Mesenchymal stem cell (in vitro differentiated cells and primary cell): ENCODE data around the gene ABLIM2.
A peak's percentile ranks its signal among the peaks of the same experiment; 100 is the strongest.

Experiments used
- DNase-seq: peaks from one replicate; pipeline ENCODE4 v3.0.0-alpha.2; 2013
- H2AFZ ChIP-seq: one replicate; pipeline ENCODE4 v1.6.1; 2013; ENCODE audit warnings: low read depth, mild to moderate bottlenecking, control low read depth, inconsistent platforms, low read length, moderate library complexity
- H2AK5ac ChIP-seq: 2 replicates; pipeline ENCODE4 v1.6.1; 2013; ENCODE audit warnings: low read length, moderate library complexity, mild to moderate bottlenecking, inconsistent platforms; ENCODE audit not compliant: severe bottlenecking
- H2BK120ac ChIP-seq: one replicate; pipeline ENCODE4 v1.6.1; 2013; ENCODE audit warnings: low read depth, mild to moderate bottlenecking, inconsistent platforms, low read length, moderate library complexity
- H2BK12ac ChIP-seq, 2 experiments: one replicate each; pipeline ENCODE4 v1.6.1; 2013; ENCODE audit warnings: inconsistent platforms in 2 of 2, low read length in 2 of 2, mild to moderate bottlenecking in 2 of 2, moderate library complexity in 2 of 2, control low read depth in 1 of 2
- H2BK15ac ChIP-seq: one replicate; pipeline ENCODE4 v1.6.1; 2013; ENCODE audit warnings: mild to moderate bottlenecking, low read depth, inconsistent platforms; ENCODE audit not compliant: poor library complexity, severe bottlenecking
- H2BK5ac ChIP-seq: 2 replicates; pipeline ENCODE4 v1.6.1; 2013; ENCODE audit warnings: low read depth, mild to moderate bottlenecking, low read length, control low read depth, inconsistent platforms; ENCODE audit not compliant: poor library complexity, severe bottlenecking
- H3K14ac ChIP-seq, 2 experiments: one replicate each; pipeline ENCODE4 v1.6.1; 2013; ENCODE audit warnings: inconsistent platforms in 2 of 2, low read length in 2 of 2, control low read depth in 1 of 2, mild to moderate bottlenecking in 1 of 2, moderate library complexity in 1 of 2
- H3K18ac ChIP-seq, 2 experiments: one replicate each; pipeline ENCODE4 v1.6.1; 2013; ENCODE audit warnings: inconsistent platforms in 2 of 2, low read length in 2 of 2, control low read depth in 1 of 2, low read depth in 1 of 2, mild to moderate bottlenecking in 1 of 2
- H3K23ac ChIP-seq, 2 experiments: one replicate each; pipeline ENCODE4 v1.6.1; 2013; ENCODE audit warnings: inconsistent platforms in 2 of 2, low read length in 2 of 2, mild to moderate bottlenecking in 2 of 2, moderate library complexity in 2 of 2, control low read depth in 1 of 2
- H3K27ac ChIP-seq: 2 replicates; pipeline ENCODE4 v1.5.1; 2013; ENCODE audit warnings: mild to moderate bottlenecking, moderate library complexity, low read length, control low read depth, inconsistent platforms; ENCODE audit not compliant: poor library complexity, severe bottlenecking
- H3K27me3 ChIP-seq, 2 experiments: 2 replicates each; pipeline versions ENCODE4 v1.6.1 to v1.7.0; 2013; ENCODE audit warnings: low read length in 2 of 2, mild to moderate bottlenecking in 2 of 2, moderate library complexity in 2 of 2, control low read depth in 1 of 2, inconsistent platforms in 1 of 2; ENCODE audit not compliant: control insufficient read depth in 1 of 2, insufficient read depth in 1 of 2
- H3K36me3 ChIP-seq, 2 experiments: 2 replicates each; pipeline versions ENCODE4 v1.6.1 to v1.7.0; 2013; ENCODE audit warnings: low read length in 2 of 2, control low read depth in 1 of 2, inconsistent platforms in 1 of 2, low read depth in 1 of 2, mild to moderate bottlenecking in 1 of 2; ENCODE audit not compliant: insufficient read depth in 2 of 2, control insufficient read depth in 1 of 2
- H3K4ac ChIP-seq, 2 experiments: one replicate each; pipeline ENCODE4 v1.6.1; 2013; ENCODE audit warnings: inconsistent platforms in 2 of 2, low read length in 2 of 2, mild to moderate bottlenecking in 2 of 2, moderate library complexity in 2 of 2, control low read depth in 1 of 2, low read depth in 1 of 2
- H3K4me1 ChIP-seq: 2 replicates; pipeline ENCODE4 v1.6.1; 2013; ENCODE audit warnings: low read depth, low read length, control low read depth; ENCODE audit not compliant: control insufficient read depth, insufficient read depth
- H3K4me2 ChIP-seq: 2 replicates; pipeline ENCODE4 v1.6.1; 2013; ENCODE audit warnings: low read length, mild to moderate bottlenecking, inconsistent platforms; ENCODE audit not compliant: poor library complexity, severe bottlenecking
- H3K4me3 ChIP-seq, 2 experiments: 2 replicates each; pipeline versions ENCODE4 v1.5.1 to v1.7.0; 2013; ENCODE audit warnings: low read length in 2 of 2, mild to moderate bottlenecking in 2 of 2, control low read depth in 1 of 2, low read depth in 1 of 2; ENCODE audit not compliant: insufficient read depth in 1 of 2
- H3K79me1 ChIP-seq: replicated peaks from 2 replicates; pipeline ENCODE4 v1.6.1; 2013; ENCODE audit warnings: mild to moderate bottlenecking, control low read depth, low read length, inconsistent platforms; ENCODE audit not compliant: poor library complexity, severe bottlenecking
- H3K9ac ChIP-seq: 2 replicates; pipeline ENCODE4 v1.7.0; 2013; ENCODE audit warnings: mild to moderate bottlenecking, low read length, moderate library complexity
- H3K9me3 ChIP-seq: 2 replicates; pipeline ENCODE4 v1.7.0; 2013; ENCODE audit warnings: mild to moderate bottlenecking, low read length; ENCODE audit not compliant: control insufficient read depth
- H4K8ac ChIP-seq: one replicate; pipeline ENCODE4 v1.6.1; 2013; ENCODE audit warnings: inconsistent platforms, mild to moderate bottlenecking, low read length, moderate library complexity
- H4K91ac ChIP-seq: one replicate; pipeline ENCODE4 v1.6.1; 2013; ENCODE audit warnings: mild to moderate bottlenecking, low read length, inconsistent platforms
- WGBS: methylation state at CpG from one replicate; pipeline ENCODE4 v1.1.7; 2013; ENCODE audit warnings: mixed read lengths; 5-methylcytosine and 5-hydroxymethylcytosine counted together

The ABLIM2 gene

DNA sequence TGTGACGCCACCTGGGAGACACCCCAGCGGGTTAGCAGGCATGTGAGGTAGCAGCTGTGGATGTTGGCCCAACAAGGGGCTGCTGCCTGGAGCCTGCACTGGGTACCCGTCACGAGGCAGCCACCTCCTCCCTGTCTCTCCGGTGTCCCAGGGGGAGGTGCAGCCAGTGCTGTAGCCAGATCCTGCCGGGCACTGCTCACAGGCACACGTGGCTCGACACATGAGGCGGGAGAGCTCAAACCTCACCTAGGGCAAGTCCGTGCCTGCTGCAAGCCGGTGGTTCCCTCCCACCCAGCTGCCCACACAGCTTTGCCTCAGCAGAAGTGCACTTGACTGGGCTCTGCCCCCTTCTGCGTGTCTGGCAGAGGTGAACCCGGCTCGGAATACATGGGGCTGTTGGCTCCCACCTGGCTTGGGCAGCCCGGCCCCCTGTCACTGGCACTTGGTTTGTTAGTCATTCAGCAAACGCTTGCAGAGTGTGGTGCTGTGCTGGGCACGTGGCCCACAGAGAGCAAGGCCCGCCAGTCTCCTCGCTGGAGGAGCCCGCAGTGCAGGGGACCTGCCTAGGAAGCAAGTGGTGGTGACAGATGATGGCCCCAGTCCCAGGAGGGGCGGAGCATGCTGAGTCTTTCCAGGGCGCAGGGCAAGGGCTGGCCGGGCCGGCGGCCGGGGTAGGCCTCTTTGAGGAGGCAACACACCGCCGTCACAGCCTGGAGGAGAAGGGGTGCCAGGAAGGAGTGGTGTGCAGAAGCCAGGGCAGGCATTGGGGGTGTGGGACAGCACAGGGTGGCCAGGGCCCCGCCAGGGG, 30.3 kb upstream of the ABLIM2 start:
- H3K4me3 ChIP-seq, result no peak overlapping the region
- H2BK15ac ChIP-seq, result peak overlapping the region; percentile 97
- H3K14ac ChIP-seq, result peak overlapping the region in 1 of 2 experiments; percentile 45
- H3K4me1 ChIP-seq, result peaks cover 38% of the 10 kb centered on the region
- H3K36me3 ChIP-seq, result no peaks in the 10 kb centered on the region
- peak overlapping the region; percentile 4 to 76 for H3K18ac ChIP-seq
- H3K23ac ChIP-seq, result no peak overlapping the region
- no peaks in the 10 kb centered on the region for H3K9me3 ChIP-seq
- no peak overlapping the region for H3K9ac ChIP-seq
- H2BK12ac ChIP-seq, result peak overlapping the region; percentile 97 to 99
- WGBS, result 93% methylated on average over 29 of the region's 29 CpGs
- H3K4ac ChIP-seq, result peak overlapping the region; percentile 67 to 89
- H2BK5ac ChIP-seq, result no peak overlapping the region
- H4K91ac ChIP-seq, result peak overlapping the region; percentile 98
- DNase-seq, result no peak
- peak overlapping the region; percentile 91 for H2BK120ac ChIP-seq
- no peak overlapping the region for H2AK5ac ChIP-seq
- H2AFZ ChIP-seq, result no peak overlapping the region
- peaks cover 0 to 13% of the 10 kb centered on the region in 2 experiments for H3K27me3 ChIP-seq
- H3K79me1 ChIP-seq, result no peaks in the 10 kb centered on the region
- H3K27ac ChIP-seq, result no peak overlapping the region
- H3K4me2 ChIP-seq, result no peak overlapping the region
- H4K8ac ChIP-seq, result peak overlapping the region; percentile 92

DNA sequence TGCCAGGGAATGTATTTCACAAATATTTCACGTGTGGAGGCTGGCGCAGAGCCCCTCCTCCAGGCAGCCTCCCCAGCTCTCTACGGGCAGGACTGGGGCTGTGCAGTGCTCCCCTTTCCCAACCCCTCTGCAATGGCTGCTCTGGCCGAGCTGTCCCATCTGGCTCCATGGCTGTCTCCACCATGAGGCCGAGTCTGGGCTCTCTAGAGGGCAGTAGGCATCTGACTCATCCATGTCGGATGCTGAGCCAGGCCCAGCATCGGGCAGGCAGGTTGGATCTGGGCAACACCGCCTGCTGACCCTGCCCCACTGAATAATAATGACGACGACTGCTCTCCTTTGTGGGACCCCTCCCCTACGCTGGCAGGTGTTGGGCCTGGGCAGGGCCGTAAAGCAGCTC, 29.5 kb upstream of the ABLIM2 start:
- H4K8ac ChIP-seq, result peak overlapping the region; percentile 5
- no peak overlapping the region for H2AFZ ChIP-seq
- H3K4me1 ChIP-seq, result peaks cover 33% of the 10 kb centered on the region
- H3K18ac ChIP-seq, result peak overlapping the region in 1 of 2 experiments; percentile 70
- H3K27me3 ChIP-seq, result peaks cover 0 to 5% of the 10 kb centered on the region in 2 experiments
- H3K14ac ChIP-seq, result peak overlapping the region in 1 of 2 experiments; percentile 35
- H3K9me3 ChIP-seq, result no peaks in the 10 kb centered on the region
- no peak overlapping the region for H3K9ac ChIP-seq
- no peak overlapping the region for H3K23ac ChIP-seq
- no peak overlapping the region for H3K4me3 ChIP-seq
- no peaks in the 10 kb centered on the region for H3K36me3 ChIP-seq
- H2AK5ac ChIP-seq, result no peak overlapping the region
- no peaks in the 10 kb centered on the region for H3K79me1 ChIP-seq
- H2BK5ac ChIP-seq, result no peak overlapping the region
- H2BK120ac ChIP-seq, result peak overlapping the region; percentile 71
- no peak overlapping the region for H3K4me2 ChIP-seq
- peak; percentile 25 for DNase-seq
- H4K91ac ChIP-seq, result peak overlapping the region; percentile 66
- H2BK12ac ChIP-seq, result peak overlapping the region; percentile 59 to 87
- H3K4ac ChIP-seq, result peak overlapping the region in 1 of 2 experiments; percentile 35
- H3K27ac ChIP-seq, result no peak overlapping the region
- WGBS, result 77% methylated on average over 12 of the region's 12 CpGs
- peak overlapping the region; percentile 55 for H2BK15ac ChIP-seq

DNA sequence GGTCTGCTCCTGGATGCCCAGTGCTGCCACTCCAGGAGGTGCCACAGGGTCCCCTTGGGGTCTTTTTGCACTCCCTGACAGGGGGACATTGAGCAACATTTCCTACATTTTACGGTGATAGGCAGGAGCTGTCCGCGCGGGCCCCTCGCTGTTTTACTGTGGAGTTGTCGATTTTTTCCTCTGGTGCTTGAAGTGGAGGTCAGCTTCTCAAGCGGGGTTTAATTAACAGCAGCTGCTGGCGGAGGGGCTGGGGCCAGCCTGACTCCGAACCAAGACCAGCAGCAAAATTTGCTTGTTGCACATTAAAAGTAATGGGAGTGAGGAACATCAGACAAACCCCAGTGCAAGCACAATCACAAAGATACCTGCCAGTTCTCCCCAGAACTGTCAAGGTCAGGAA, 27.3 kb upstream of the ABLIM2 start:
- Histone ChIP-seq H3K23ac (peak overlapping the region in 1 of 2 experiments; percentile 78), H4K91ac (no peak overlapping the region), H3K18ac (peak overlapping the region in 1 of 2 experiments; percentile 56), H2BK120ac (peak overlapping the region; percentile 45), H3K4me3 (peak overlapping the region in 1 of 2 experiments; percentile 68), H2BK15ac (no peak overlapping the region), H3K4ac (no peak overlapping the region), H3K9me3 (no peaks in the 10 kb centered on the region), H2BK5ac (no peak overlapping the region), H2AFZ (no peak overlapping the region), H3K9ac (peak overlapping the region; percentile 26), H3K36me3 (no peaks in the 10 kb centered on the region), H3K79me1 (no peaks in the 10 kb centered on the region), H4K8ac (no peak overlapping the region), H3K14ac (no peak overlapping the region), H2AK5ac (no peak overlapping the region), H3K4me2 (no peak overlapping the region), H3K27me3 (peaks cover 0 to 16% of the 10 kb centered on the region in 2 experiments), H2BK12ac (peak overlapping the region in 1 of 2 experiments; percentile 4), H3K27ac (no peak overlapping the region), H3K4me1 (peaks cover 23% of the 10 kb centered on the region)
- WGBS, result 70% methylated on average over 9 of the region's 9 CpGs
- DNase-seq, result no peak

DNA sequence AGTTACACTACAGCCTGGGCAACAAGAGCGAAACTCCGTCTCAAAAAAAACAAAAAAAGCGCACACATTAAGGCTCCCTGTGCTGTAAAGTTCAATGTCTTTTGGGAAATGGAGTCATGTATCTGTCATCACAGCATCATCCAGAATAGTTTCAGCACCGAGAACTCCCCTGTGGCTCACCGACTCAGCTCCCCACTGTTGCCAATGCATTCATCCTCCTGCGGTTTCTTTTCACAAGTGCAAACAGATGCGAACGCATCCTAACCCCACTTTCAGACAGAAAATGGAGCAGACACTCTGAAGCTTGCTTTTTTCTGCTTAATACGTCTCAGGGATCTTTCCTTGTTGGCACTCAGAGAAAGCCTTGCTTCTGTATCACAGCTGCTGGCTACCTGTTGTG, 26.7 kb upstream of the ABLIM2 start:
- no peak overlapping the region for H2BK15ac ChIP-seq
- no peaks in the 10 kb centered on the region for H3K36me3 ChIP-seq
- no peak overlapping the region for H3K18ac ChIP-seq
- H3K4me2 ChIP-seq, result no peak overlapping the region
- H3K27ac ChIP-seq, result no peak overlapping the region
- no peak overlapping the region for H2BK5ac ChIP-seq
- no peak overlapping the region for H3K23ac ChIP-seq
- H3K79me1 ChIP-seq, result no peaks in the 10 kb centered on the region
- peak overlapping the region in 1 of 2 experiments; percentile 68 for H3K4me3 ChIP-seq
- whole genome bisulfite sequencing, result 60% methylated on average over 9 of the region's 9 CpGs
- no peak overlapping the region for H2BK120ac ChIP-seq
- H3K27me3 ChIP-seq, result peaks cover 0 to 16% of the 10 kb centered on the region in 2 experiments
- no peak overlapping the region for H2AK5ac ChIP-seq
- no peak overlapping the region for H3K14ac ChIP-seq
- no peak overlapping the region for H4K91ac ChIP-seq
- H3K4me1 ChIP-seq, result peaks cover 19% of the 10 kb centered on the region
- no peaks in the 10 kb centered on the region for H3K9me3 ChIP-seq
- H2BK12ac ChIP-seq, result no peak overlapping the region
- H3K4ac ChIP-seq, result no peak overlapping the region
- peak overlapping the region; percentile 43 for H3K9ac ChIP-seq
- no peak overlapping the region for H4K8ac ChIP-seq
- DNase-seq, result peak; percentile 81
- no peak overlapping the region for H2AFZ ChIP-seq
